IMR-90 (cell line): ENCODE data around the gene MEGF8. TPM values are rescaled to one million over a fixed set of nuclear protein-coding genes. Genes with fewer than 3 reads are reported as not detected.

Source experiments
- ATAC-seq: fragments of 200-7000 bp; cut with Tn5 transposase; 2 replicates; pipeline ENCODE4 v1.9.1; 2020; ENCODE audit warnings: low read depth, mild to moderate bottlenecking, moderate library complexity
- BruUV-seq: library from RNA; stranded (reverse); fragments of 400-500 nt; replicated peaks from 2 replicates; lab custom pipeline; 2021; lab: Mats Ljungman, UMichigan
- CTCF ChIA-PET: fragments of 300-600 bp; formaldehyde crosslinking; extraction: SDS; loops from one replicate; lab custom pipeline; 2021; ENCODE audit warnings: antibody characterized with exemption; lab: Yijun Ruan, JAX
- POLR2A ChIA-PET: fragments of 300-600 bp; sonication (Branson Sonifier 250); formaldehyde crosslinking; loops from one replicate; lab custom pipeline; 2022; ENCODE audit warnings: antibody characterized with exemption; ENCODE audit not compliant: unreplicated experiment; lab: Charles Lee
- DNase-seq: peaks from one replicate; pipeline ENCODE4 v3.0.0; 2013
- H2AFZ ChIP-seq: replicated peaks from 2 replicates; pipeline ENCODE3; 2013; ENCODE audit warnings: low read length, mild to moderate bottlenecking; ENCODE audit not compliant: poor library complexity
- H2AK5ac ChIP-seq: 2 replicates; pipeline ENCODE4 v1.6.1; 2013; ENCODE audit warnings: low read depth, low read length, inconsistent platforms
- H2AK9ac ChIP-seq: replicated peaks from 2 replicates; pipeline ENCODE3; 2013; ENCODE audit warnings: mild to moderate bottlenecking, low read depth, low read length, moderate library complexity; ENCODE audit not compliant: poor library complexity
- H2BK120ac ChIP-seq: 2 replicates; pipeline ENCODE4 v1.6.1; 2013; ENCODE audit warnings: low read depth, low read length, inconsistent platforms
- H2BK15ac ChIP-seq: 3 replicates; pipeline ENCODE4 v1.6.1; 2013; ENCODE audit warnings: low read depth, low read length, inconsistent platforms
- H2BK20ac ChIP-seq: 2 replicates; pipeline ENCODE4 v1.6.1; 2013; ENCODE audit warnings: low read depth, mild to moderate bottlenecking, inconsistent platforms, low read length, moderate library complexity
- H2BK5ac ChIP-seq: 2 replicates; pipeline ENCODE4 v1.6.1; 2013; ENCODE audit warnings: mild to moderate bottlenecking, low read depth, low read length, inconsistent platforms; ENCODE audit not compliant: poor library complexity, severe bottlenecking
- H3K14ac ChIP-seq: replicated peaks from 2 replicates; pipeline ENCODE4 v1.6.1; 2013; ENCODE audit warnings: low read depth, low read length, inconsistent platforms
- H3K18ac ChIP-seq: 2 replicates; pipeline ENCODE4 v1.6.1; 2013; ENCODE audit warnings: low read depth, low read length, control low read depth
- H3K23ac ChIP-seq: 2 replicates; pipeline ENCODE4 v1.6.1; 2013; ENCODE audit warnings: low read depth, low read length, inconsistent platforms
- H3K27ac ChIP-seq: 2 replicates; pipeline ENCODE4 v1.5.1; 2013; ENCODE audit warnings: mild to moderate bottlenecking, control low read depth, low read length; ENCODE audit not compliant: insufficient read depth
- H3K27me3 ChIP-seq: 2 replicates; pipeline ENCODE4 v1.6.1; 2013; ENCODE audit warnings: low read length; ENCODE audit not compliant: control insufficient read depth, insufficient read depth
- H3K36me3 ChIP-seq: 2 replicates; pipeline ENCODE4 v1.6.1; 2013; ENCODE audit warnings: low read length, mixed read lengths; ENCODE audit not compliant: control insufficient read depth, insufficient read depth
- H3K4ac ChIP-seq: 2 replicates; pipeline ENCODE4 v1.6.1; 2013; ENCODE audit warnings: low read depth, low read length, inconsistent platforms
- H3K4me1 ChIP-seq: 2 replicates; pipeline ENCODE4 v1.6.1; 2013; ENCODE audit warnings: low read length, mixed read lengths; ENCODE audit not compliant: control insufficient read depth, insufficient read depth
- H3K4me2 ChIP-seq: 2 replicates; pipeline ENCODE4 v1.6.1; 2013; ENCODE audit warnings: low read depth, mild to moderate bottlenecking, control low read depth, low read length, moderate library complexity
- H3K4me3 ChIP-seq: 2 replicates; pipeline ENCODE4 v1.5.1; 2013; ENCODE audit warnings: low read depth, mild to moderate bottlenecking, control low read depth, low read length, moderate library complexity; ENCODE audit not compliant: insufficient read depth
- H3K56ac ChIP-seq: 2 replicates; pipeline ENCODE4 v1.6.1; 2013; ENCODE audit warnings: low read length, inconsistent platforms; ENCODE audit not compliant: insufficient read depth; ENCODE audit errors: extremely low read depth
- H3K79me1 ChIP-seq, 2 experiments: 2 replicates each; pipeline ENCODE4 v1.6.1; 2013; ENCODE audit warnings: low read length in 2 of 2, inconsistent platforms in 1 of 2, low read depth in 1 of 2
- H3K9ac ChIP-seq: 2 replicates; pipeline ENCODE4 v1.6.1; 2013; ENCODE audit warnings: low read depth, low read length, control low read depth
- H3K9me1 ChIP-seq: 2 replicates; pipeline ENCODE4 v1.6.1; 2013; ENCODE audit warnings: low read length, inconsistent platforms; ENCODE audit not compliant: insufficient read depth
- H3K9me3 ChIP-seq: 2 replicates; pipeline ENCODE4 v1.6.1; 2013; ENCODE audit warnings: low read length; ENCODE audit not compliant: control insufficient read depth, insufficient read depth
- H4K20me1 ChIP-seq: 2 replicates; pipeline ENCODE4 v1.6.1; 2013; ENCODE audit warnings: low read length, inconsistent platforms; ENCODE audit not compliant: insufficient read depth
- H4K5ac ChIP-seq: 2 replicates; pipeline ENCODE4 v1.6.1; 2013; ENCODE audit warnings: mild to moderate bottlenecking, low read depth, low read length, control low read depth
- H4K8ac ChIP-seq, 2 experiments: 2 replicates each; pipeline ENCODE4 v1.6.1; 2013; ENCODE audit warnings: low read depth in 2 of 2, low read length in 2 of 2, control low read depth in 1 of 2, inconsistent platforms in 1 of 2
- H4K91ac ChIP-seq: 2 replicates; pipeline ENCODE4 v1.6.1; 2013; ENCODE audit warnings: low read depth, low read length, inconsistent platforms; ENCODE audit not compliant: insufficient read depth
- CEBPB ChIP-seq: IDR thresholded peaks from 2 replicates; pipeline ENCODE4 v1.6.1; 2012; ENCODE audit warnings: low read depth, low read length, improper control_type of control experiment
- CTCF ChIP-seq: conservative IDR thresholded peaks from 2 replicates; pipeline ENCODE4 v1.5.1; 2012; ENCODE audit warnings: mild to moderate bottlenecking, low read depth, low read length, improper control_type of control experiment
- FOS ChIP-seq: fragments of 150-350 bp; IDR thresholded peaks from 2 replicates; pipeline ENCODE4 v1.6.1; 2016; ENCODE audit warnings: low read depth, low read length
- MAFK ChIP-seq: IDR thresholded peaks from 2 replicates; pipeline ENCODE4 v1.6.1; 2012; ENCODE audit warnings: low read depth, low read length, improper control_type of control experiment
- MAZ ChIP-seq: IDR thresholded peaks from 2 replicates; pipeline ENCODE4 v1.6.1; 2012; ENCODE audit warnings: low read depth, mild to moderate bottlenecking, low read length, improper control_type of control experiment, moderate library complexity, borderline replicate concordance
- MXI1 ChIP-seq: IDR thresholded peaks from 2 replicates; pipeline ENCODE4 v1.6.1; 2012; ENCODE audit warnings: low read depth, mild to moderate bottlenecking, low read length, moderate library complexity, borderline replicate concordance
- SMC3 ChIP-seq: fragments of 150-350 bp; IDR thresholded peaks from 2 replicates; pipeline ENCODE4 v1.6.1; 2016; ENCODE audit warnings: low read depth, mild to moderate bottlenecking, antibody characterized with exemption, low read length, moderate library complexity
- USF2 ChIP-seq: fragments of 150-350 bp; IDR thresholded peaks from 2 replicates; pipeline ENCODE4 v1.6.1; 2017; ENCODE audit warnings: mild to moderate bottlenecking, antibody characterized with exemption, low read length, low read depth
- whole genome bisulfite sequencing, 2 experiments: methylation state at CpG; one replicate each; pipeline versions ENCODE4 v1.1.5 to v1.1.7; 2013; ENCODE audit warnings: missing lambda C conversion rate in 2 of 2; ENCODE audit not compliant: insufficient read length in 1 of 2; ENCODE audit errors: extremely low coverage in 2 of 2; 5-methylcytosine and 5-hydroxymethylcytosine counted together
- dilution Hi-C: fragments of 300-500 bp; cut with HindIII; formaldehyde crosslinking; loops from one replicate; pipeline ENCODE4 v1.14.3; 2018; ENCODE audit warnings: low sequenced_read_pairs; ENCODE audit not compliant: unreplicated experiment
- in situ Hi-C: fragments of 300-500 bp; cut with MboI; formaldehyde crosslinking; loops from 3 replicates; pipeline ENCODE4 v1.14.3; 2019; ENCODE audit warnings: low sequenced_read_pairs, inconsistent platforms, mixed read lengths
- intact Hi-C: fragments of 100-400 bp; cut with micrococcal nuclease; formaldehyde crosslinking; loops from 2 replicates; pipeline ENCODE4 v1.10.0; 2022
- polyA plus RNA-seq, 3 experiments: library from polyadenylated mRNA; depleted of rRNA; stranded (reverse); fragments of >200 nt; gene quantifications; 2 replicates each; pipeline ENCODE4 v1.2.3, GENCODE V29; 2012; ENCODE audit warnings: low replicate concordance in 1 of 3
- total RNA-seq: library from RNA; depleted of rRNA; stranded (reverse); fragments of >200 nt; gene quantifications from 2 replicates; pipeline ENCODE4 v1.2.3, GENCODE V29; 2012
- TF ChIP-seq, protein P1 (sequence below): fragments of 150-350 bp; IDR thresholded peaks from 2 replicates; pipeline ENCODE4 v1.6.1; 2016; ENCODE audit warnings: low read depth, mild to moderate bottlenecking, low read length, moderate library complexity, borderline replicate concordance

Gene MEGF8
- total and polyA plus RNA-seq, 2 of the 4 experiments (the other 2 are of a cell fraction) = 2.3 to 12.5 TPM

GRCh38 chr19:42360787-42361544 lies 35.5 kb downstream of the MEGF8 start:
- H2AK5ac ChIP-seq = no peak overlapping the region
- no peak overlapping the region for H2BK5ac ChIP-seq
- H4K8ac ChIP-seq = no peak overlapping the region
- no peaks in the 10 kb centered on the region for H3K4me1 ChIP-seq
- H3K4ac ChIP-seq = no peak overlapping the region
- no peaks in the 10 kb centered on the region for H4K20me1 ChIP-seq
- no peak for DNase-seq
- no peak overlapping the region for H2AFZ ChIP-seq
- ChIA-PET CTCF (no interaction called here), POLR2A (no interaction called here)
- dilution Hi-C loops = no loop called here
- H3K4me3 ChIP-seq = no peak overlapping the region
- no peak overlapping the region for H4K5ac ChIP-seq
- H3K79me1 ChIP-seq = no peaks in the 10 kb centered on the region
- peaks cover 33% of the 10 kb centered on the region for H3K36me3 ChIP-seq
- H2AK9ac ChIP-seq = no peak overlapping the region
- peaks cover 2% of the 10 kb centered on the region; the same call in 1 of the 2 replicates for H3K9me3 ChIP-seq
- in situ Hi-C loops = no loop called here
- no peak overlapping the region for H3K18ac ChIP-seq
- H3K27me3 ChIP-seq = no peaks in the 10 kb centered on the region
- H3K27ac ChIP-seq = no peak overlapping the region
- H3K23ac ChIP-seq = no peak overlapping the region
- no peak overlapping the region for H2BK120ac ChIP-seq
- no peak overlapping the region for H3K56ac ChIP-seq
- WGBS, 2 experiments = 90% methylated on average over 6 of the region's 16 CpGs; no CpG with 5 or more reads in 1 of the 2 experiments
- intact Hi-C loops = no loop called here
- H3K4me2 ChIP-seq = no peak overlapping the region
- no peaks in the 10 kb centered on the region for H3K9me1 ChIP-seq
- TF ChIP-seq USF2 (no peak), CTCF (no peak), MAZ (no peak), FOS (no peak), MAFK (no peak), MXI1 (no peak), CEBPB (no peak), SMC3 (no peak)
- TF ChIP-seq, protein P1, sequence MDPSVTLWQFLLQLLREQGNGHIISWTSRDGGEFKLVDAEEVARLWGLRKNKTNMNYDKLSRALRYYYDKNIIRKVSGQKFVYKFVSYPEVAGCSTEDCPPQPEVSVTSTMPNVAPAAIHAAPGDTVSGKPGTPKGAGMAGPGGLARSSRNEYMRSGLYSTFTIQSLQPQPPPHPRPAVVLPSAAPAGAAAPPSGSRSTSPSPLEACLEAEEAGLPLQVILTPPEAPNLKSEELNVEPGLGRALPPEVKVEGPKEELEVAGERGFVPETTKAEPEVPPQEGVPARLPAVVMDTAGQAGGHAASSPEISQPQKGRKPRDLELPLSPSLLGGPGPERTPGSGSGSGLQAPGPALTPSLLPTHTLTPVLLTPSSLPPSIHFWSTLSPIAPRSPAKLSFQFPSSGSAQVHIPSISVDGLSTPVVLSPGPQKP = no peak
- BruUV-seq = no TSS peak
- no peak overlapping the region for H4K91ac ChIP-seq
- ATAC-seq = no peak
- H3K14ac ChIP-seq = no peak overlapping the region
- no peak overlapping the region for H2BK15ac ChIP-seq
- H3K9ac ChIP-seq = no peak overlapping the region
- H2BK20ac ChIP-seq = no peak overlapping the region
